HEK293T (cell line): ENCODE measurements around the gene APLN.

Experiments used
- FOXK2 ChIP-seq: fragments of 450-650 bp; IDR thresholded peaks from 2 replicates; pipeline ENCODE4 v1.6.1; 2016; ENCODE audit warnings: mild to moderate bottlenecking
- FOXM1 ChIP-seq: fragments of 450-650 bp; IDR thresholded peaks from 2 replicates; pipeline ENCODE4 v1.6.1; 2017; ENCODE audit warnings: mild to moderate bottlenecking, borderline replicate concordance
- NFRKB ChIP-seq: fragments of 450-650 bp; IDR thresholded peaks from 2 replicates; pipeline ENCODE4 v1.6.1; 2016; ENCODE audit warnings: mild to moderate bottlenecking, moderate library complexity
- SP1 ChIP-seq: fragments of 450-650 bp; IDR thresholded peaks from 2 replicates; pipeline ENCODE4 v1.6.1; 2017
- SUZ12 ChIP-seq: fragments of 450-650 bp; IDR thresholded peaks from 2 replicates; pipeline ENCODE4 v1.6.1; 2016; ENCODE audit warnings: mild to moderate bottlenecking

DNA sequence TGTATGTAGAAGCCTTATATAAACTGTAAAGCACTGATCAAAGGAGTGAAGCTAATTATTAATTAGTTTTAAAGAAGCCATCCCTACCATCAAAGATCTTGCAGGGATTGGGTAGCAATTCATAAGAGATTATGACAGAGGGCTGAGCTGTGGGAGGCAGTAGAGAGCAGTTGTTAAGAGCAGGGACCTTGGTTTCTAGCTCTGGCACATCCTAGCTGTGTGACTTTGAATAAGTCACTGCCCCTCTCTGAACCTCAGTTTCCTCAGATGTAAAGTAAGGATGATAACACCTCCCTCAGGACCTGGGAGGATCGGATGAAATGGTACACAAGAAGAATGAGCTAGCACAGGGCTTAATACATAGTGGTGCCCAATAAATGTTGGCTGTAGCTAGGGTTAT is 45.4 kb downstream of the APLN start:
- TF ChIP-seq FOXK2, result no peak
- TF ChIP-seq SP1, result no peak
- no peak for TF ChIP-seq FOXM1
- no peak for TF ChIP-seq NFRKB
- TF ChIP-seq SUZ12, result no peak
